ENCODE results near the gene FBXO34. TPM values are rescaled to one million over a fixed set of nuclear protein-coding genes. Genes with fewer than 3 reads are reported as not detected.

Gene FBXO34
- total and polyA plus RNA-seq, 4 experiments from 2014 or later = 33.8 to 44.1 (median 42.9) TPM

Other genes starting within 250 kb of the FBXO34 start
- gene WDHD1, start 244.3 kb upstream of the FBXO34 start, total RNA-seq = 1 to 10 TPM; 4.0 to 4.1 TPM
- gene WDHD1, start 244.3 kb upstream of the FBXO34 start, polyA plus RNA-seq = 1 to 10 TPM; 1.4 to 3.3 TPM
- 10 to 100 TPM; 19.2 to 24.5 TPM for gene SOCS4, start 244.2 kb upstream of the FBXO34 start, total RNA-seq
- 1 to 10 TPM; 3.3 to 3.9 TPM for gene SOCS4, start 244.2 kb upstream of the FBXO34 start, polyA plus RNA-seq
- gene MAPK1IP1L, start 219.8 kb upstream of the FBXO34 start, total RNA-seq = 10 to 100 TPM; 67.2 to 73.4 TPM
- 10 to 100 TPM; 82.1 to 89.3 TPM for gene MAPK1IP1L, start 219.8 kb upstream of the FBXO34 start, polyA plus RNA-seq
- 10 to 100 TPM; 46.3 to 51.1 TPM for gene LGALS3, start 142.2 kb upstream of the FBXO34 start, total RNA-seq
- gene LGALS3, start 142.2 kb upstream of the FBXO34 start, polyA plus RNA-seq = 10 to 100 TPM; 88.6 to 98.1 TPM
- not detected for gene DLGAP5, start 79.8 kb upstream of the FBXO34 start, total RNA-seq
- gene DLGAP5, start 79.8 kb upstream of the FBXO34 start, polyA plus RNA-seq = not detected
- gene ATG14, start 140.4 kb downstream of the FBXO34 start, total RNA-seq = 10 to 100 TPM; 18.3 to 18.4 TPM
- 1 to 10 TPM; 2.5 to 8.3 TPM for gene ATG14, start 140.4 kb downstream of the FBXO34 start, polyA plus RNA-seq
- not detected for gene TBPL2, start 169.2 kb downstream of the FBXO34 start, total RNA-seq
- gene TBPL2, start 169.2 kb downstream of the FBXO34 start, polyA plus RNA-seq = not detected

Measured in CD4-positive, alpha-beta memory T cell (primary cell).